Measurements from ENCODE around the gene RNF169. TPM values are rescaled to one million over a fixed set of nuclear protein-coding genes. Genes with fewer than 3 reads are reported as not detected.

Gene RNF169
- total and polyA plus RNA-seq, 2 of the 8 experiments (the other 6 are each of a cell fraction or from before 2014, with no cell fraction given): 3.6 to 12.5 TPM

DNA sequence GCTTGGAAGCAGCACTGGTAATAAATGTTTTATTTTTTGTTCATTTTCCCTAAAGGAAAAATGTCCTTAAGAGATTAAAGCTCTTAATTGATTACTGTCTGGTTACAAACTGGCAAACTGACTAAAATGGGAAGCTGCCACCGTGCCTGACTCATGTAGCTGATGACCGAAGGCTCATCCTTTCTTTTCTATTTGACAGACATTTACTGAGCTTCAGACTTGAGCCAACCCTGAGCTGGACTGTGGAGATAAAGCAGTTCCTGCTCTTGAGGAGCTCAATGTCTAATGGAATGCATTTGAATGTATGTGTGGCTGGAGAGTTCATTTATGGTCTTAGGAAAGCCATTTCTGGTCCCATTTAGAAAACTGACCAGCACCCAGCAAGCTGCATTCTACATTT, 91.3 kb downstream of the RNF169 start:
- Histone ChIP-seq H3K79me2 (ENCODE audit: control insufficient read depth in 1 of 2, insufficient read depth in 2 of 2, low read length in 2 of 2) (no peaks in the 10 kb centered on the region), H4K5ac (ENCODE audit: insufficient read length, low read depth, low read length) (no peak overlapping the region), H4K91ac (replicated peaks; ENCODE audit: insufficient read length, low read length) (no peak overlapping the region), H2AFZ (ENCODE audit: low read length) (no peak overlapping the region), H3K79me1 (ENCODE audit: low read depth, low read length) (no peaks in the 10 kb centered on the region), H3K36me3 (ENCODE audit: control insufficient read depth in 2 of 4, insufficient read depth in 4 of 4, low read length in 3 of 4) (peaks cover 6 to 26% (median 22%) of the 10 kb centered on the region in 4 experiments; a peak in 6 of 8 replicates), H4K20me1 (replicated peaks in 1 of 2; ENCODE audit: control insufficient read depth in 1 of 2, insufficient read depth in 2 of 2, low read length in 2 of 2) (no peaks in the 10 kb centered on the region), H3K27ac (ENCODE audit: low read depth, low read length) (no peak overlapping the region), H3K4ac (replicated peaks; ENCODE audit: insufficient read length, low read depth, low read length) (no peak overlapping the region), H2BK12ac (ENCODE audit: low read depth, low read length) (no peak overlapping the region), H3K14ac (ENCODE audit: insufficient read length) (no peak overlapping the region), H3K9me3 (ENCODE audit: insufficient read depth in 2 of 2, low read depth in 1 of 2, low read length in 1 of 2) (no peaks in the 10 kb centered on the region), H3K23me2 (ENCODE audit: low read depth, low read length) (no peaks in the 10 kb centered on the region), H3K4me2 (ENCODE audit: insufficient read depth in 1 of 2, low read depth in 2 of 2, low read length in 2 of 2) (no peak overlapping the region), H3K27me3 (replicated peaks in 1 of 4; ENCODE audit: control insufficient read depth in 3 of 4, extremely low read depth in 1 of 4, insufficient read depth in 3 of 4, low read length in 3 of 4) (no peaks in the 10 kb centered on the region), H3K18ac (ENCODE audit: extremely low read depth, low read length) (no peak overlapping the region), H3K4me1 (replicated peaks in 1 of 4; ENCODE audit: control insufficient read depth in 3 of 4, insufficient read depth in 4 of 4, low read length in 3 of 4) (no peaks in the 10 kb centered on the region), H2BK5ac (ENCODE audit: low read depth, low read length) (no peak overlapping the region), H2BK120ac (replicated peaks; ENCODE audit: low read depth, low read length) (no peak overlapping the region), H3K56ac (replicated peaks; ENCODE audit: insufficient read length, low read depth, low read length) (no peak overlapping the region), H3K4me3 (ENCODE audit: extremely low read depth in 1 of 4, insufficient read depth in 2 of 4, low read depth in 3 of 4, low read length in 4 of 4) (no peak overlapping the region), H2BK20ac (ENCODE audit: low read length) (no peak overlapping the region), H3K23ac (ENCODE audit: insufficient read length) (no peak overlapping the region), H2AK5ac (ENCODE audit: low read depth, low read length) (no peak overlapping the region), H4K8ac (ENCODE audit: extremely low read depth, insufficient read depth, low read length) (no peak overlapping the region), H2BK15ac (ENCODE audit: low read length) (no peak overlapping the region), H3K9ac (replicated peaks in 1 of 4; ENCODE audit: extremely low read depth in 1 of 4, low read depth in 3 of 4, low read length in 3 of 4) (no peak overlapping the region)
- 82% methylated on average over 2 of the region's 2 CpGs; no CpG with 5 or more reads in 1 of the 2 experiments for WGBS, 2 experiments (ENCODE audit: extremely low coverage in 1 of 2, insufficient coverage in 1 of 2, insufficient read length in 1 of 2, insufficient replicate concordance in 2 of 2, low coverage in 1 of 2, low lambda C conversion rate in 2 of 2, missing lambda C conversion rate in 1 of 2)
- ChIA-PET POLR2A (ENCODE audit: partially characterized antibody) (interaction anchor here (1.8 kb wide), 1 partner anchor 18 kb away, joined by 3 read pairs; no protein-coding TSS in a partner anchor), CTCF (ENCODE audit: partially characterized antibody) (interaction anchor here (0.6 to 1.7 kb wide), 3 partner anchors 44 to 137 kb away, joined by 3 read pairs; no protein-coding TSS in a partner anchor)
- DNase-seq (ENCODE audit: low read depth in 1 of 2, low spot score in 2 of 2): no peak
- no peak for FAIRE-seq
- TF ChIP-seq SIX5 (IDR thresholded peaks at IDR 0.05; ENCODE audit: low read depth, low read length): no peak
- no peak for TF ChIP-seq SRF (IDR thresholded peaks at IDR 0.05; ENCODE audit: low read depth, low read length)
- no peak for TF ChIP-seq BACH1 (IDR thresholded peaks at IDR 0.05; ENCODE audit: low read length)
- TF ChIP-seq, protein P1, sequence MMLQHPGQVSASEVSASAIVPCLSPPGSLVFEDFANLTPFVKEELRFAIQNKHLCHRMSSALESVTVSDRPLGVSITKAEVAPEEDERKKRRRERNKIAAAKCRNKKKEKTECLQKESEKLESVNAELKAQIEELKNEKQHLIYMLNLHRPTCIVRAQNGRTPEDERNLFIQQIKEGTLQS (IDR thresholded peaks at IDR 0.05; ENCODE audit: insufficient read depth, low read depth, low read length): no peak
- no peak for TF ChIP-seq RNF2 (IDR thresholded peaks at IDR 0.05; ENCODE audit: borderline replicate concordance, low read depth, low read length, missing control alignments, poor library complexity, severe bottlenecking)
- TF ChIP-seq ZNF274 (IDR thresholded peaks at IDR 0.05; ENCODE audit: borderline replicate concordance, extremely low read depth, low read length): no peak
- no peak for TF ChIP-seq JUND (IDR thresholded peaks at IDR 0.05; ENCODE audit: low read length)
- TF ChIP-seq SIN3A (conservative IDR thresholded peaks at IDR 0.05 in 1 of 2, IDR thresholded peaks at IDR 0.05 in 1 of 2; ENCODE audit: low read depth in 1 of 2, low read length in 2 of 2): no peak
- TF ChIP-seq CHD2 (IDR thresholded peaks at IDR 0.05; ENCODE audit: low read length): no peak
- TF ChIP-seq SP1 (IDR thresholded peaks at IDR 0.05; ENCODE audit: low read depth, low read length): no peak
- TF ChIP-seq EP300 (IDR thresholded peaks at IDR 0.05; ENCODE audit: borderline replicate concordance in 1 of 2, low read depth in 2 of 2, low read length in 2 of 2): no peak

Measured in H1 (cell line).